Liver (tissue), 3 donors: ENCODE data around the gene METTL14.

ENCODE experiments used
- EGR1 ChIP-seq, 2 donors: IDR thresholded peaks; 2 replicates each; pipeline ENCODE4 v1.6.1; 2016 to 2018; ENCODE audit warnings: antibody characterized with exemption in 2 of 2, low read depth in 2 of 2
- FOXA1 ChIP-seq: IDR thresholded peaks from 2 replicates; pipeline ENCODE4 v1.6.1; 2016; ENCODE audit warnings: antibody characterized with exemption
- GABPA ChIP-seq, 2 donors: IDR thresholded peaks in 1 of 2; conservative IDR thresholded peaks in 1 of 2; 2 replicates each; pipeline ENCODE4 v1.6.1; 2016; ENCODE audit warnings: antibody characterized with exemption in 2 of 2, mild to moderate bottlenecking in 1 of 2, moderate library complexity in 1 of 2
- HNF4G ChIP-seq: IDR thresholded peaks from 2 replicates; pipeline ENCODE4 v1.6.1; 2016; ENCODE audit warnings: antibody characterized with exemption
- JUND ChIP-seq, 2 donors: IDR thresholded peaks; 2 replicates each; pipeline ENCODE4 v1.6.1; 2016; ENCODE audit warnings: antibody characterized with exemption in 2 of 2
- RAD21 ChIP-seq, 2 donors: IDR thresholded peaks; 2 replicates each; pipeline ENCODE4 v1.6.1; 2016; ENCODE audit warnings: antibody characterized with exemption in 2 of 2, mild to moderate bottlenecking in 2 of 2
- RXRA ChIP-seq, 2 donors: IDR thresholded peaks; 2 replicates each; pipeline ENCODE4 v1.6.1; 2017 to 2018; ENCODE audit warnings: antibody characterized with exemption in 2 of 2, mild to moderate bottlenecking in 1 of 2
- TAF1 ChIP-seq: conservative IDR thresholded peaks from 2 replicates; pipeline ENCODE4 v1.6.1; 2016; ENCODE audit warnings: antibody characterized with exemption, mild to moderate bottlenecking
- YY1 ChIP-seq: IDR thresholded peaks from 2 replicates; pipeline ENCODE4 v1.6.1; 2016; ENCODE audit warnings: antibody characterized with exemption, mild to moderate bottlenecking
- TF ChIP-seq, protein P1 (sequence below): fragments of 150-350 bp; IDR thresholded peaks from 2 replicates; pipeline ENCODE4 v1.5.1; 2017; ENCODE audit warnings: improper control_type of control experiment, low read depth, low read length; ENCODE audit not compliant: missing input control
- TF ChIP-seq, protein P2 (sequence below): IDR thresholded peaks from 2 replicates; pipeline ENCODE4 v1.6.1; 2016; ENCODE audit warnings: antibody characterized with exemption
- TF ChIP-seq, protein P3 (sequence below): IDR thresholded peaks from 2 replicates; pipeline ENCODE4 v1.6.1; 2016; ENCODE audit warnings: antibody characterized with exemption, mild to moderate bottlenecking
- TF ChIP-seq, protein P4 (sequence below): IDR thresholded peaks from 2 replicates; pipeline ENCODE4 v1.6.1; 2016; ENCODE audit warnings: antibody characterized with exemption
- TF ChIP-seq, protein P5 (sequence below): IDR thresholded peaks from 2 replicates; pipeline ENCODE4 v1.6.1; 2016; ENCODE audit warnings: antibody characterized with exemption
- donor health status: healthy.
- donor health status: healthy.

DNA sequence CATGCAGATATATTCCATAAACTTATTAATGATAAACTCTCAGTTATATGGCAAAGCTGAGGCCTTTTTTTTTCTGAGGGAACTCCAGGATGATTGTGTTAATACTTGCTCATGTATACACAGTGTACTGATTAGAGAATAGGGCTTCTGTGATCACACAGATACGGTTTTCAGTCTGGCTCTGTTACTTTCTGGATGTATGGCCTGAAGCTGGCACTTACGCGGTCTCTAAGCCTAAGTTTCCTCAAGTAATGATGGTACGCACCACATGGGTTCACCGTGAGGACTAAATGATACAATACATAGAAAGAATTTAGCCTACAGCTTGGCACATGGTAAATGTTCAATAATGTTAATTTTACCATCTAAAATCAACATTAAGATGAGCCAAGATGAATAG is 77.0 kb downstream of the METTL14 start:
- TF ChIP-seq, protein P1, sequence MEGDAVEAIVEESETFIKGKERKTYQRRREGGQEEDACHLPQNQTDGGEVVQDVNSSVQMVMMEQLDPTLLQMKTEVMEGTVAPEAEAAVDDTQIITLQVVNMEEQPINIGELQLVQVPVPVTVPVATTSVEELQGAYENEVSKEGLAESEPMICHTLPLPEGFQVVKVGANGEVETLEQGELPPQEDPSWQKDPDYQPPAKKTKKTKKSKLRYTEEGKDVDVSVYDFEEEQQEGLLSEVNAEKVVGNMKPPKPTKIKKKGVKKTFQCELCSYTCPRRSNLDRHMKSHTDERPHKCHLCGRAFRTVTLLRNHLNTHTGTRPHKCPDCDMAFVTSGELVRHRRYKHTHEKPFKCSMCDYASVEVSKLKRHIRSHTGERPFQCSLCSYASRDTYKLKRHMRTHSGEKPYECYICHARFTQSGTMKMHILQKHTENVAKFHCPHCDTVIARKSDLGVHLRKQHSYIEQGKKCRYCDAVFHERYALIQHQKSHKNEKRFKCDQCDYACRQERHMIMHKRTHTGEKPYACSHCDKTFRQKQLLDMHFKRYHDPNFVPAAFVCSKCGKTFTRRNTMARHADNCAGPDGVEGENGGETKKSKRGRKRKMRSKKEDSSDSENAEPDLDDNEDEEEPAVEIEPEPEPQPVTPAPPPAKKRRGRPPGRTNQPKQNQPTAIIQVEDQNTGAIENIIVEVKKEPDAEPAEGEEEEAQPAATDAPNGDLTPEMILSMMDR = no peak
- TF ChIP-seq RAD21 (IDR thresholded peaks at IDR 0.05) = no peak
- TF ChIP-seq, protein P2, sequence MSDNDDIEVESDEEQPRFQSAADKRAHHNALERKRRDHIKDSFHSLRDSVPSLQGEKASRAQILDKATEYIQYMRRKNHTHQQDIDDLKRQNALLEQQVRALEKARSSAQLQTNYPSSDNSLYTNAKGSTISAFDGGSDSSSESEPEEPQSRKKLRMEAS = no peak
- TF ChIP-seq EGR1 (IDR thresholded peaks at IDR 0.05; ENCODE audit: low read depth in 2 of 2) = no peak
- TF ChIP-seq, protein P3, sequence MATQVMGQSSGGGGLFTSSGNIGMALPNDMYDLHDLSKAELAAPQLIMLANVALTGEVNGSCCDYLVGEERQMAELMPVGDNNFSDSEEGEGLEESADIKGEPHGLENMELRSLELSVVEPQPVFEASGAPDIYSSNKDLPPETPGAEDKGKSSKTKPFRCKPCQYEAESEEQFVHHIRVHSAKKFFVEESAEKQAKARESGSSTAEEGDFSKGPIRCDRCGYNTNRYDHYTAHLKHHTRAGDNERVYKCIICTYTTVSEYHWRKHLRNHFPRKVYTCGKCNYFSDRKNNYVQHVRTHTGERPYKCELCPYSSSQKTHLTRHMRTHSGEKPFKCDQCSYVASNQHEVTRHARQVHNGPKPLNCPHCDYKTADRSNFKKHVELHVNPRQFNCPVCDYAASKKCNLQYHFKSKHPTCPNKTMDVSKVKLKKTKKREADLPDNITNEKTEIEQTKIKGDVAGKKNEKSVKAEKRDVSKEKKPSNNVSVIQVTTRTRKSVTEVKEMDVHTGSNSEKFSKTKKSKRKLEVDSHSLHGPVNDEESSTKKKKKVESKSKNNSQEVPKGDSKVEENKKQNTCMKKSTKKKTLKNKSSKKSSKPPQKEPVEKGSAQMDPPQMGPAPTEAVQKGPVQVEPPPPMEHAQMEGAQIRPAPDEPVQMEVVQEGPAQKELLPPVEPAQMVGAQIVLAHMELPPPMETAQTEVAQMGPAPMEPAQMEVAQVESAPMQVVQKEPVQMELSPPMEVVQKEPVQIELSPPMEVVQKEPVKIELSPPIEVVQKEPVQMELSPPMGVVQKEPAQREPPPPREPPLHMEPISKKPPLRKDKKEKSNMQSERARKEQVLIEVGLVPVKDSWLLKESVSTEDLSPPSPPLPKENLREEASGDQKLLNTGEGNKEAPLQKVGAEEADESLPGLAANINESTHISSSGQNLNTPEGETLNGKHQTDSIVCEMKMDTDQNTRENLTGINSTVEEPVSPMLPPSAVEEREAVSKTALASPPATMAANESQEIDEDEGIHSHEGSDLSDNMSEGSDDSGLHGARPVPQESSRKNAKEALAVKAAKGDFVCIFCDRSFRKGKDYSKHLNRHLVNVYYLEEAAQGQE = no peak
- TF ChIP-seq, protein P4, sequence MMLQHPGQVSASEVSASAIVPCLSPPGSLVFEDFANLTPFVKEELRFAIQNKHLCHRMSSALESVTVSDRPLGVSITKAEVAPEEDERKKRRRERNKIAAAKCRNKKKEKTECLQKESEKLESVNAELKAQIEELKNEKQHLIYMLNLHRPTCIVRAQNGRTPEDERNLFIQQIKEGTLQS = no peak
- TF ChIP-seq RXRA (IDR thresholded peaks at IDR 0.05) = no peak
- TF ChIP-seq GABPA (IDR thresholded peaks at IDR 0.05 in 1 of 2, conservative IDR thresholded peaks at IDR 0.05 in 1 of 2) = no peak
- no peak for TF ChIP-seq YY1
- no peak for TF ChIP-seq HNF4G
- no peak for TF ChIP-seq FOXA1
- TF ChIP-seq, protein P5, sequence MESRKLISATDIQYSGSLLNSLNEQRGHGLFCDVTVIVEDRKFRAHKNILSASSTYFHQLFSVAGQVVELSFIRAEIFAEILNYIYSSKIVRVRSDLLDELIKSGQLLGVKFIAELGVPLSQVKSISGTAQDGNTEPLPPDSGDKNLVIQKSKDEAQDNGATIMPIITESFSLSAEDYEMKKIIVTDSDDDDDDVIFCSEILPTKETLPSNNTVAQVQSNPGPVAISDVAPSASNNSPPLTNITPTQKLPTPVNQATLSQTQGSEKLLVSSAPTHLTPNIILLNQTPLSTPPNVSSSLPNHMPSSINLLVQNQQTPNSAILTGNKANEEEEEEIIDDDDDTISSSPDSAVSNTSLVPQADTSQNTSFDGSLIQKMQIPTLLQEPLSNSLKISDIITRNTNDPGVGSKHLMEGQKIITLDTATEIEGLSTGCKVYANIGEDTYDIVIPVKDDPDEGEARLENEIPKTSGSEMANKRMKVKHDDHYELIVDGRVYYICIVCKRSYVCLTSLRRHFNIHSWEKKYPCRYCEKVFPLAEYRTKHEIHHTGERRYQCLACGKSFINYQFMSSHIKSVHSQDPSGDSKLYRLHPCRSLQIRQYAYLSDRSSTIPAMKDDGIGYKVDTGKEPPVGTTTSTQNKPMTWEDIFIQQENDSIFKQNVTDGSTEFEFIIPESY = no peak
- TF ChIP-seq JUND (IDR thresholded peaks at IDR 0.05) = no peak
- no peak for TF ChIP-seq TAF1
